NCI-H128 (cell line): ENCODE results near the gene MAGI1.

Experiments
- DNase-seq: peaks from one replicate; lab custom pipeline; 2025; ENCODE audit not compliant: unreplicated experiment; lab: John Stamatoyannopoulos, UW

MAGI1 gene

GRCh38 chr3:65500398-65501306 lies 538.1 kb downstream of the MAGI1 start:
- no peak for DNase-seq

- DNase-seq = no peak
These were observed 540.9 kb downstream of the MAGI1 start for GRCh38 chr3:65497846-65498245.

GRCh38 chr3:65497236-65497635 lies 541.5 kb downstream of the MAGI1 start:
- DNase-seq = no peak

GRCh38 chr3:65493938-65494337 lies 544.8 kb downstream of the MAGI1 start:
- DNase-seq = no peak

GRCh38 chr3:65493371-65493882 lies 545.3 kb downstream of the MAGI1 start:
- DNase-seq = no peak

- DNase-seq = no peak
These were observed 546.5 kb downstream of the MAGI1 start for GRCh38 chr3:65492249-65492648.

- no peak for DNase-seq
These were observed 548.6 kb downstream of the MAGI1 start for GRCh38 chr3:65490114-65490513.

- DNase-seq = no peak
These were observed 549.5 kb downstream of the MAGI1 start for GRCh38 chr3:65489253-65489652.

- no peak for DNase-seq
These were observed 552.8 kb downstream of the MAGI1 start for GRCh38 chr3:65485826-65486469.

GRCh38 chr3:65484964-65485363 lies 553.8 kb downstream of the MAGI1 start:
- no peak for DNase-seq

- no peak for DNase-seq
These were observed 555.2 kb downstream of the MAGI1 start for GRCh38 chr3:65483480-65483879.

GRCh38 chr3:65483011-65483410 lies 555.7 kb downstream of the MAGI1 start:
- DNase-seq = no peak

GRCh38 chr3:65481085-65481484 lies 557.6 kb downstream of the MAGI1 start:
- no peak for DNase-seq

- DNase-seq = no peak
These were observed 558.7 kb downstream of the MAGI1 start for GRCh38 chr3:65479990-65480389.

GRCh38 chr3:65478551-65479500 lies 559.9 kb downstream of the MAGI1 start:
- DNase-seq = no peak

GRCh38 chr3:65473736-65474135 lies 565.0 kb downstream of the MAGI1 start:
- DNase-seq = no peak

- no peak for DNase-seq
These were observed 566.2 kb downstream of the MAGI1 start for GRCh38 chr3:65472501-65472900.

GRCh38 chr3:65466300-65466988 lies 572.3 kb downstream of the MAGI1 start:
- no peak for DNase-seq

- DNase-seq = no peak
These were observed 588.8 kb downstream of the MAGI1 start for GRCh38 chr3:65449841-65450428.

- no peak for DNase-seq
These were observed 590.6 kb downstream of the MAGI1 start for GRCh38 chr3:65448120-65448519.
